ENCODE results near the gene WDFY4. TPM values are rescaled to one million over a fixed set of nuclear protein-coding genes. Genes with fewer than 3 reads are reported as not detected.

The WDFY4 gene
- total RNA-seq, 4 donors from 2014 or later = 0.60 to 20.6 (median 5.1) TPM

- Histone ChIP-seq H3K36me3 (no peaks in the 10 kb centered on the region), H3K9me3 (no peaks in the 10 kb centered on the region), H3K27me3 (no peaks in the 10 kb centered on the region), H3K4me1 (peaks cover 0 to 26% (median 10%) of the 10 kb centered on the region in 4 donors), H3K4me3 (no peak overlapping the region), H3K27ac (no peak overlapping the region)
- TF ChIP-seq EP300 (IDR thresholded peaks at IDR 0.05; ENCODE audit: low read depth) (no peak), POLR2AphosphoS5 (IDR thresholded peaks at IDR 0.05) (no peak), POLR2A (IDR thresholded peaks at IDR 0.05) (no peak), CTCF (IDR thresholded peaks at IDR 0.05) (no peak)
- in situ Hi-C loops (cut with MboI; ENCODE audit: low pct_ligation_motif_present in 1 of 4, low pct_unique_long_range_greater_than_20kb in 1 of 4, low sequenced_read_pairs in 3 of 4) = no loop called here
- intact Hi-C loops (cut with DNase I; ENCODE audit: low total_unique reads) = no loop called here
- no peak for DNase-seq
- 51% methylated on average over 3 of the region's 5 CpGs; no CpG with 5 or more reads in 1 of the 2 donors for WGBS, 2 donors (ENCODE audit: low coverage in 1 of 2)
These were observed 19.5 kb downstream of the WDFY4 start for GRCh38 chr10:48704156-48704555.

GRCh38 chr10:48705401-48705938 is 20.8 kb downstream of the WDFY4 start:
- in situ Hi-C loops (cut with MboI; ENCODE audit: low pct_ligation_motif_present in 1 of 4, low pct_unique_long_range_greater_than_20kb in 1 of 4, low sequenced_read_pairs in 3 of 4) (no loop called here), intact Hi-C loops (cut with DNase I; ENCODE audit: low total_unique reads) (no loop called here)
- Histone ChIP-seq H3K4me1 (peaks cover 0 to 26% (median 10%) of the 10 kb centered on the region in 4 donors), H3K27me3 (no peaks in the 10 kb centered on the region), H3K4me3 (no peak overlapping the region), H3K36me3 (no peaks in the 10 kb centered on the region), H3K27ac (no peak overlapping the region), H3K9me3 (no peaks in the 10 kb centered on the region)
- no peak for TF ChIP-seq POLR2AphosphoS5 (IDR thresholded peaks at IDR 0.05)
- TF ChIP-seq POLR2A (IDR thresholded peaks at IDR 0.05) = no peak
- TF ChIP-seq EP300 (IDR thresholded peaks at IDR 0.05; ENCODE audit: low read depth) = no peak
- TF ChIP-seq CTCF (IDR thresholded peaks at IDR 0.05) = no peak
- no peak for DNase-seq
- WGBS, 2 donors (ENCODE audit: low coverage in 1 of 2) = 57 to 67% methylated on average over 7 to 9 of the region's 9 CpGs

GRCh38 chr10:48707472-48707871 is 22.8 kb downstream of the WDFY4 start:
- TF ChIP-seq POLR2A (IDR thresholded peaks at IDR 0.05) = no peak
- no peak for TF ChIP-seq CTCF (IDR thresholded peaks at IDR 0.05)
- no peak for TF ChIP-seq EP300 (IDR thresholded peaks at IDR 0.05; ENCODE audit: low read depth)
- no peak for TF ChIP-seq POLR2AphosphoS5 (IDR thresholded peaks at IDR 0.05)
- in situ Hi-C loops (cut with MboI; ENCODE audit: low pct_ligation_motif_present in 1 of 4, low pct_unique_long_range_greater_than_20kb in 1 of 4, low sequenced_read_pairs in 3 of 4) = no loop called here
- WGBS, 2 donors (ENCODE audit: low coverage in 1 of 2) = 72 to 75% methylated on average over 1 to 2 of the region's 2 CpGs

GRCh38 chr10:48708144-48708543 is 23.5 kb downstream of the WDFY4 start:
- Histone ChIP-seq H3K27ac (no peak overlapping the region), H3K4me1 (peaks cover 0 to 6% (median 0%) of the 10 kb centered on the region in 4 donors), H3K4me3 (no peak overlapping the region), H3K36me3 (no peaks in the 10 kb centered on the region), H3K9me3 (no peaks in the 10 kb centered on the region), H3K27me3 (no peaks in the 10 kb centered on the region)
- WGBS, 2 donors (ENCODE audit: low coverage in 1 of 2) = 60 to 64% methylated on average over 2 to 5 of the region's 5 CpGs
- no peak for TF ChIP-seq POLR2AphosphoS5 (IDR thresholded peaks at IDR 0.05)
- TF ChIP-seq EP300 (IDR thresholded peaks at IDR 0.05; ENCODE audit: low read depth) = no peak
- in situ Hi-C loops (cut with MboI; ENCODE audit: low pct_ligation_motif_present in 1 of 4, low pct_unique_long_range_greater_than_20kb in 1 of 4, low sequenced_read_pairs in 3 of 4) = no loop called here
- intact Hi-C loops (cut with DNase I; ENCODE audit: low total_unique reads) = no loop called here
- DNase-seq = no peak

More at GRCh38 chr10:48707472-48707871, 22.8 kb downstream of the WDFY4 start:
- H3K4me1 ChIP-seq = peaks cover 0 to 13% (median 0%) of the 10 kb centered on the region in 4 donors
- no peaks in the 10 kb centered on the region for H3K36me3 ChIP-seq
- no peak overlapping the region for H3K27ac ChIP-seq
- H3K4me3 ChIP-seq = no peak overlapping the region
- DNase-seq = no peak
- intact Hi-C loops (cut with DNase I; ENCODE audit: low total_unique reads) = loop anchor here (2.0 kb wide), 1 partner anchor 41 kb away; no protein-coding TSS in a partner anchor
- no peaks in the 10 kb centered on the region for H3K27me3 ChIP-seq
- no peaks in the 10 kb centered on the region for H3K9me3 ChIP-seq
